HepG2 (cell line): ENCODE measurements around the gene EXOC3L4. TPM values are rescaled to one million over a fixed set of nuclear protein-coding genes. Genes with fewer than 3 reads are reported as not detected.

Experiments used
- AHR ChIP-seq: IDR thresholded peaks from 2 replicates; pipeline ENCODE4 v1.6.1; 2018; ENCODE audit warnings: missing genetic modification reagents, missing compliant biosample characterization
- ARNTL ChIP-seq: sonication (generic); formaldehyde crosslinking; IDR thresholded peaks from 2 replicates; pipeline ENCODE4 v1.4.0; 2020; ENCODE audit warnings: mild to moderate bottlenecking, missing genetic modification reagents
- ATF3 ChIP-seq: sonication (generic); formaldehyde crosslinking; IDR thresholded peaks from 2 replicates; pipeline ENCODE4 v1.4.0; 2020; ENCODE audit warnings: missing genetic modification reagents
- BCLAF1 ChIP-seq: fragments of 450-650 bp; IDR thresholded peaks from 2 replicates; pipeline ENCODE4 v1.6.1; 2017; ENCODE audit warnings: mild to moderate bottlenecking
- BHLHE40 ChIP-seq: IDR thresholded peaks from 2 replicates; pipeline ENCODE4 v1.6.1; 2011; ENCODE audit warnings: low read length, improper control_type of control experiment
- CBFB ChIP-seq: sonication (generic); formaldehyde crosslinking; IDR thresholded peaks from 2 replicates; pipeline ENCODE4 v1.4.0; 2020; ENCODE audit warnings: missing genetic modification reagents
- CC2D1A ChIP-seq: sonication (generic); formaldehyde crosslinking; IDR thresholded peaks from 2 replicates; pipeline ENCODE4 v1.8.1; 2023; ENCODE audit warnings: mild to moderate bottlenecking, missing genetic modification reagents
- E2F2 ChIP-seq: sonication (generic); formaldehyde crosslinking; IDR thresholded peaks from 2 replicates; pipeline ENCODE4 v1.4.0; 2020; ENCODE audit warnings: missing genetic modification reagents, borderline replicate concordance
- FOXK1 ChIP-seq: sonication (generic); formaldehyde crosslinking; IDR thresholded peaks from 2 replicates; pipeline ENCODE4 v1.4.0; 2020; ENCODE audit warnings: low read depth, missing genetic modification reagents, borderline replicate concordance
- HNF4G ChIP-seq, 2 experiments: sonication (generic) in 1 of 2; formaldehyde crosslinking in 1 of 2; IDR thresholded peaks; 2 replicates each; pipeline versions ENCODE4 v1.4.0 to v1.6.1; 2011 to 2020; ENCODE audit warnings: borderline replicate concordance in 2 of 2, low read depth in 2 of 2, mild to moderate bottlenecking in 2 of 2, low read length in 1 of 2, missing genetic modification reagents in 1 of 2, moderate library complexity in 1 of 2
- MLX ChIP-seq: IDR thresholded peaks from 2 replicates; pipeline ENCODE4 v1.6.1; 2016
- MNT ChIP-seq: fragments of 450-650 bp; IDR thresholded peaks from 2 replicates; pipeline ENCODE4 v1.6.1; 2016
- NFATC3 ChIP-seq: sonication (generic); formaldehyde crosslinking; IDR thresholded peaks from 2 replicates; pipeline ENCODE4 v1.5.1; 2020; ENCODE audit warnings: mild to moderate bottlenecking, missing genetic modification reagents
- NFE2L2 ChIP-seq: fragments of 150-350 bp; IDR thresholded peaks from 2 replicates; pipeline ENCODE4 v1.6.1; 2014; ENCODE audit warnings: low read length
- SIX1 ChIP-seq: sonication (generic); formaldehyde crosslinking; IDR thresholded peaks from 2 replicates; pipeline ENCODE4 v1.4.0; 2020; ENCODE audit warnings: missing genetic modification reagents, borderline replicate concordance
- SP4 ChIP-seq: sonication (generic); formaldehyde crosslinking; IDR thresholded peaks from 2 replicates; pipeline ENCODE4 v1.8.1; 2023; ENCODE audit warnings: mild to moderate bottlenecking, missing genetic modification reagents
- TAF1 ChIP-seq: sonication (generic); formaldehyde crosslinking; IDR thresholded peaks from 2 replicates; pipeline ENCODE4 v1.4.0; 2020; ENCODE audit warnings: missing genetic modification reagents
- ZBTB7A ChIP-seq: sonication (generic); formaldehyde crosslinking; IDR thresholded peaks from 2 replicates; pipeline ENCODE4 v1.8.0; 2022; ENCODE audit warnings: mild to moderate bottlenecking, missing genetic modification reagents
- ZKSCAN8 ChIP-seq: IDR thresholded peaks from 2 replicates; pipeline ENCODE4 v1.6.1; 2016; ENCODE audit warnings: borderline replicate concordance, missing genetic modification reagents, missing compliant biosample characterization
- ZNF230 ChIP-seq: sonication (generic); formaldehyde crosslinking; IDR thresholded peaks from 2 replicates; pipeline ENCODE4 v1.4.0; 2020; ENCODE audit warnings: mild to moderate bottlenecking, missing genetic modification reagents
- ZNF350 ChIP-seq: sonication (generic); formaldehyde crosslinking; IDR thresholded peaks from 2 replicates; pipeline ENCODE4 v1.4.0; 2020; ENCODE audit warnings: mild to moderate bottlenecking, low read depth, missing genetic modification reagents, borderline replicate concordance
- ZNF816 ChIP-seq: sonication (generic); formaldehyde crosslinking; IDR thresholded peaks from 2 replicates; pipeline ENCODE4 v1.8.0; 2022; ENCODE audit warnings: missing genetic modification reagents, mild to moderate bottlenecking, borderline replicate concordance
- ZNF83 ChIP-seq: sonication (generic); formaldehyde crosslinking; IDR thresholded peaks from 2 replicates; pipeline ENCODE4 v1.4.0; 2020; ENCODE audit warnings: missing genetic modification reagents, mild to moderate bottlenecking, borderline replicate concordance
- ZNF839 ChIP-seq: sonication (generic); formaldehyde crosslinking; IDR thresholded peaks from 2 replicates; pipeline ENCODE4 v1.4.0; 2020; ENCODE audit warnings: missing genetic modification reagents, mild to moderate bottlenecking, borderline replicate concordance
- polyA plus RNA-seq, 8 experiments: library from polyadenylated mRNA; depleted of rRNA in 3 of 8; stranded (reverse) in 7 of 8; unstranded in 1 of 8; fragments of >200 nt; fragmentation: Illumina TruSeq in 4 of 8; extraction: Trizol in 4 of 8; gene quantifications; 2 replicates each; pipeline versions ENCODE4 v1.2.1 to v1.2.3, GENCODE V29; 2011 to 2016; ENCODE audit warnings: low read depth in 4 of 8, missing spikeins in 1 of 8, mixed read lengths in 1 of 8; ENCODE audit not compliant: insufficient read depth in 1 of 8
- total RNA-seq, 5 experiments: library from RNA; depleted of rRNA; stranded (reverse); fragments of >200 nt; fragmentation: Illumina TruSeq; extraction: Trizol; gene quantifications; 2 replicates each; pipeline ENCODE4 v1.2.3, GENCODE V29; 2016; ENCODE audit warnings: low read depth in 1 of 5

Gene EXOC3L4
- total and polyA plus RNA-seq, 2 of the 13 experiments (the other 11 are each of a cell fraction or from before 2014, with no cell fraction given), result 11.8 to 27.0 TPM

- TF ChIP-seq BCLAF1 (no peak), MLX (CRISPR knock-in tag) (no peak), BHLHE40 (0 out of 2 replicates have a peak, but pooled peaks have one; percentile 26), SIX1 (CRISPR knock-in tag) (no peak), NFATC3 (CRISPR knock-in tag) (no peak), CBFB (CRISPR knock-in tag) (no peak), ZNF816 (CRISPR knock-in tag) (no peak), SP4 (CRISPR knock-in tag) (peak; percentile 73; the same call in 1 of the 2 replicates), NFE2L2 (no peak), FOXK1 (CRISPR knock-in tag) (no peak), TAF1 (CRISPR knock-in tag) (peak; percentile 58), ATF3 (no peak), ZNF83 (CRISPR knock-in tag) (peak; percentile 19; the same call in 1 of the 2 replicates), CC2D1A (CRISPR knock-in tag) (no peak), HNF4G (IDR thresholded peaks at IDR 0.05; ENCODE audit: borderline replicate concordance, low read depth, low read length) (peak; percentile 76), HNF4G (CRISPR knock-in tag; IDR thresholded peaks at IDR 0.05; ENCODE audit: borderline replicate concordance, low read depth) (no peak; the same call in 1 of the 2 replicates), ZBTB7A (peak; percentile 84; the same call in 1 of the 2 replicates), ZNF350 (CRISPR knock-in tag) (0 out of 2 replicates have a peak, but pooled peaks have one; percentile 48), ZNF230 (CRISPR knock-in tag) (no peak), ARNTL (CRISPR knock-in tag) (no peak), E2F2 (no peak), ZNF839 (no peak), AHR (CRISPR knock-in tag) (no peak), ZKSCAN8 (no peak), MNT (no peak)
Measured at GRCh38 chr14:103094406-103095209, at the start of gene EXOC3L4 (continued).
